HG02642 (cell line): Measurements from ENCODE around the gene EIF4E1B.

Source experiments
- ATAC-seq: cut with Tn5 transposase; IDR thresholded peaks from one replicate; pipeline ENCODE4 v1.9.1; 2021; ENCODE audit warnings: mild to moderate bottlenecking; ENCODE audit not compliant: unreplicated experiment, poor library complexity

The EIF4E1B gene

DNA sequence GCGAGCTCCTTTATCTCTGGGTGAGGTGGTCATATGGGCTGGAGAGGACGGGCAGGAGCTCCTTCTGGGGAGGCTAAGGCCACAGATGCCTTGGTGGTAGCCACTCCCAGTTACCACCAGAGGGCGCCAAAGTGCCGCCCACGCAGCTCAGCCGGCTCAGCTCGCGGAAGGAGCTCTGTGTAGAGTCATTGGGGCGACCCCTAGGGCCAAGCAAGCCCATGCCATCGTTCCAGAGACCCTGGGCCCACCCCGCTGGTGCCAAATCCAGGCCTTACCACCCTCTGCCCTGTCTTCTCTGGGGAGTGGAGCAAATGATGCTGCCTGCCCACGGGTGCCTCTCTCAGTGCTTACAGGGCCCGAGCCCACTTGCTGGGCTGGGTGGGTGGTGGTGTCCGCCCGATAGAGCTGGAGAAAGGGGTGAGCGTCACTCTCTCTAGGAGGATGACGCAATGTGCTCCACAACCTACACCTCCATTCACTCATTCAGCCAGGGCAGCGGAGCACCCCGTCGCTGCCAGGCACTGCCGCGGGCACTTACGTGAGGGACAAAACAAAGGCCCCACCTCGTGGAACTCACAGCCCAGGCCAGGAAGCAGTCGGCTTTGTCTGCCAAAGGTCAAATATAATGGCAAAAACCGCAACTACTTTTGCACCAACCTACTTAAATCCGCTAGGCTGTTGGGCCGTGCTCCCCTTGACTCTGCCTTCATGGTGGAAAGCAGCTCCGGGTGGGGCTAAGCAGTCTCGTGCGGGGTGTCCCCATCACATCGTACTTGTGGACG, 30.6 kb downstream of the EIF4E1B start:
- peak; percentile 71 for ATAC-seq

DNA sequence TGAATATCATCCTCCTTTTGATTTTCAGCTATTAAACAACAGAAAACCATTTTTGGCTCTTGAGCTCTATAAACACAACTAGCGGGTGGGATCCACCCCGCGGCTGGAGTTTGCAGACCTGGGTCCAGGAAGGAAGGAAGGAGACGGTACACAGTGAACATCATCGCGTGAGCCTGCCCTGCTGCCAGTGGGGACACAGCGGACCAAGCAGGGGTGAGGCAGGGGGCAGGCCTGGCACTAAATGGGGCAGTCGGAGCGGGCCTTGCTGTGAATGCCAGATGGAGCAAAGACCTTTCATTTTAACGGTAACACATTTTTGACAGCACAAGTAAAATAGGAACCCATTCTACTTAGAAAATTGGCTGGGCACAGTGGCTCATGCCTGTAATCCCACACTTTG, 31.2 kb downstream of the EIF4E1B start:
- ATAC-seq, result no peak

DNA sequence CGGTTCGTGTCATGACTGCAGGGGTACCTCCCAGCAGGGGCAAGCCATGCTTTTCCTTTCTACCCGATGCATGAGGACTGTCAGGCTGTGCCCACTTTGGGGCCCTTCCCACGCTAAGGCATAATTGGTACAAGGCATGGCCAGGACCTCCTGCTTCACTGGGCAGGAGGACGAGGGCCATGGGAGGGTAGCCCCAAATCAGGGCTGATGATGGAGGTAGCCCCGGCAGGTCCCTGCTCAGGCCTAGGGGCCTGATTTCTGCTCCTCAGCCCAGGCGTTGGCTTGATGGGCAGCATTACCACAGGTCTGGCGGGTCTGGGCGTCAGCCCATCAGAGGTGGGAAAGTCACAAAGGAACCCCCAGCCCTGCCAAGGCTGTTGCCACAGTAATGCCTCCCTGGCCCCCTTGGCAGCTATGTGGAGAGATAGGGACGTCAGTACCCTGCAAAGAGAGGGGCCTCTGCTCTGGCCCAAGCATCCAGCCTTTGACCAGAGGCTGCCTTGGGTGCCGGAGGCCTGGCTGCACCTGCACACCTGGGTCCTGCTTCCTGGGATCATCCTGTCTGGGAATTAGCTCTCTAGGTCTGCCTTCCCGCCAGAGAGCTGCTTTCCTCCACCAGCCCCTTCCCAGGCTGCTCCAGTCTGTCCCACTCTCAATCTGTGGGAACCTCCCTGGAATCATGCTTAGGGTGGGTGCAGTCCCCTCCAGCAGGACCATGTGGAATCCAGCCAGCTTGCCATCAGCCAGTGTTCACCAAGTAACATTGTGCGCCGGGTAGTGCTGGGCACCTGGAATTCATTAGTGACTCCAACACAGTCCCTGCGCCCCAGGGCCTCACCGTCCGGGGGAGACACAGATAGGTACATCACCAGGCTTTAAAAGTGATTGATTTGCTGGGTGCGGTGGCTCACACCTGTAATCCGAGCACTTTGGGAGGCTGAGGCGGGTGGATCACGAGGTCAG, 32.2 kb downstream of the EIF4E1B start:
- ATAC-seq, result no peak

DNA sequence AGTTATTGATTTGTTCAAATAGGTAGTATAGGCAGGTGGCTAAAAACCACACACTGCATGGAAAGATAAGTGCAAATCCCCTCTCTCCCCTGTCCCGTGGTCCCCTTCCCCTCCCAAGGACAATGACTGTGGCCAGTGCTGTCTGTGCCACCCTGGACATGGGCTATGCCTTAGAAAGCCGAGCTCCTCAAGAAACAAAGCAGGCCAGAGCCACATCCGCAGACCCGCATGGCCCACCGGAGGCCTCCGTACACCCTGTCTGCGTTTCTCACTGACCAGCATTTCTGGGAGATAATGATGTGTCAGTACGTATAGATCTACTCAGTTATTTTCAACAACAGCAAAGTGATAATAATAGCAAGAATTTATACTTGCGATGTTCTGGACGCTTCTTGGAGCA, 33.1 kb downstream of the EIF4E1B start:
- ATAC-seq, result no peak

DNA sequence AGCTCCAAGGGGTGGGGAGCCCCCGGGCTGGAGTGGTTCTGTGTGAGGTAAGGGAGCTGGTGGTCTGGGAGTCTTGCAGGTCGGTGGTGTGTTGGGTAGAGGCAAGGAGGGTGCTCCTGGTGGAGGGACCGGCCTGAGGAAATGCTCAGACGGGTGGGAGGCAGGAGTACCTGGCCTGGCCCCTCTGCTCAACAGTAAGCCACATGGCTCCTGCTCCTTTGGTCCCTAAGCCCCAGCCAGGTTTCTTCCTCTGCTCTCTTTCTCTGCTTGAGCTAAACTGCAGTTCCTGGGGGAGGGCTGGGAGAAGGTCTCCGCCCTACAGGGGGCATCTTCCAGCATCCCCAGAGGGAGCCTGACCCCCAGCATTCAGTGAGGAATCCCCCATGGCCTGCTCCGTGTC, 34.0 kb downstream of the EIF4E1B start:
- no peak for ATAC-seq

DNA sequence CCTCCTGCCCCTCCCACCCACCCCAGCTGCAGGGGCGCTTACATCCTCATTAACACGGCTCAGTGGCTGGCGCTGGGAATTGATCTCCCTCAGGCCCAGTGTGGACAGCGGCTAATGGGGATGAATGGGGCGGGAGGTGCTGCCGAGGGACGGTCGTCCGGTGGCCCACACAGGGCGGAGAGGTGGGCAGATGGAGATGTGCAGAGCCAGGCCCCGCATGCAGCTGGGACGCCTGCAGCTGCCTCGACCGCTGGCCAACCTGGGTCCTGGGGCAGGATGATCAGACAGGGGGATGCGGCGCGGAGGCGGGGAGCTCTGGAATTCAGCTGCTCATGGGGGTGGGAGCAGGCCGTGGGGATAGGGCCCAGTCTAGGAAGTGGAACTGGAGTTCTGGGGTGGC, 34.4 kb downstream of the EIF4E1B start:
- no peak for ATAC-seq

DNA sequence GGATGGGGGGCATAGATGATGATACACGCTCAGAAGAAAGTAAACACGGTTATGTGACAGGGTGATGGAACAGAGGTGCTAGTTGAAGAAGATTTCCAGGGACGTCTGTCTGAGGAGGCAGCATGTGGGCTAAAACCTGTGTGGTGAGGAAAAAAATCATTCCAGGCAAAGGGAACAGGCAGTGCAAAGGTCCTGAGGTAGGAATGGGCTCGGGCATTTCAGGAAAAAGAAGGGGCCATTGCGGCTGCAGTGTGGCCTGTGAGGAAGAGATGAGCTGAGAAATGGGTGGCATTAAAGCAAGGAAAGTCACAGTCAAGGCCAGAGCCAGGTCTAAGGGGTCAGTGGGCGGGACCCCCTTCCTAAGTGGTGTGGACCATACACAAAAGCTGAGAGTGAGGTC, 35.0 kb downstream of the EIF4E1B start:
- ATAC-seq, result no peak

DNA sequence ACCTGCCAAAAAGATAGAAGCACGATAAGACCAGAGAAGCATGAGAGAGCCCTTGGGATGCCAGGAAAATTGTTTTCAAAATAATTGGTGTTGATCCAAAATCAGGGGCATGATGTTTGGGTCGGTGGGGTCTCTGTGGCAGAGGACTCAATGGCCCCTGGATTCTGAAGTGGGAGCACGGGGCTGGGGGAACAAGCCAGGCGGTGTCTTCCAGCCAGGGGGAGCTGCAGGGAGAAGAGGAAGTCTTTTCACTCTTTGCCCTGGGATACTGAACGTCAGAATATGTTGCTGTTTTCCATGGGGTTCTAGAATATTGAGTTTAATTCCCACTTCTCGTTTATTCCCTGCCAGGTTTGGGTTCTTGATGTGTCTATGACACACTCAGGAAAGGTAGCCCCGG, 37.2 kb downstream of the EIF4E1B start:
- ATAC-seq, result no peak

DNA sequence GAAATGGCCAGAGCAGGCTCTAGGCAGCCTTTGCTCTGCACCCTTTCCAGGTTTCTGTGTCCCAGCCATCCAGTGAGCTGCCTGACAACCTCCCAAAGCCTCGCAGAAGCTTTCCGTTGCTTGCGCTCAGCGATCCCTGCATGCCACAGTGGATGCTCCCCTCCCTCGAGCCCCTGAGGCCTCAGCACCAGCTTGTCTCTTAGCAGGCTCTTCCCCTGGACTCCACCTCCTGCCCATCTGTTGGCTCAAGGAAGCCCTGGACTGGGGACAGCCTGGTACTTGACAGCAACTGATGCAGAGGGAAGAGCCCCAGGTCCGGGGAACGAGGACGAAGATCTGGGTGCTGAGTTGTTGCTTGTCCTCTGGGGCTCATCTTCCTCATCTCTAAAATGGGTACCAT, 40.0 kb downstream of the EIF4E1B start:
- ATAC-seq, result no peak

DNA sequence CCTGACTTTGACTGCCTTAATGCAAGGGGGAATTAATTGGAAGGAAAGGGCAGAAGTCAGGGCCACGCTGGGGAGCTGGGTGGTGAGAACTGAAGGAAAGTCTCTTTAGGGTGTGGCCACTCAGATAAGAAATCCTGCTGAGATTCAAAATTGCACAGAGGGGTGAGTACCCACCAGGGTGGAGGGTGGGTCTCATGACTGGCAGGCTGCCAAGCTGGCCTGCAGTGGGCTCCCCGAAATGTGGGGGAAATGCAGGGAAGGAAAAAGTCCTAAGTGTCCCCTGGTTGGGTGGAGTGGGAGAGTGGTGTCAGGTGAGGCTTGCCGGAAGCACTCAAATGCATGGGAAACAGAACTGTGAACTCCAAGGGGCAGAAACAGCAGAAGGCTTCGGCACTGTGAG, 40.9 kb downstream of the EIF4E1B start:
- ATAC-seq, result no peak

DNA sequence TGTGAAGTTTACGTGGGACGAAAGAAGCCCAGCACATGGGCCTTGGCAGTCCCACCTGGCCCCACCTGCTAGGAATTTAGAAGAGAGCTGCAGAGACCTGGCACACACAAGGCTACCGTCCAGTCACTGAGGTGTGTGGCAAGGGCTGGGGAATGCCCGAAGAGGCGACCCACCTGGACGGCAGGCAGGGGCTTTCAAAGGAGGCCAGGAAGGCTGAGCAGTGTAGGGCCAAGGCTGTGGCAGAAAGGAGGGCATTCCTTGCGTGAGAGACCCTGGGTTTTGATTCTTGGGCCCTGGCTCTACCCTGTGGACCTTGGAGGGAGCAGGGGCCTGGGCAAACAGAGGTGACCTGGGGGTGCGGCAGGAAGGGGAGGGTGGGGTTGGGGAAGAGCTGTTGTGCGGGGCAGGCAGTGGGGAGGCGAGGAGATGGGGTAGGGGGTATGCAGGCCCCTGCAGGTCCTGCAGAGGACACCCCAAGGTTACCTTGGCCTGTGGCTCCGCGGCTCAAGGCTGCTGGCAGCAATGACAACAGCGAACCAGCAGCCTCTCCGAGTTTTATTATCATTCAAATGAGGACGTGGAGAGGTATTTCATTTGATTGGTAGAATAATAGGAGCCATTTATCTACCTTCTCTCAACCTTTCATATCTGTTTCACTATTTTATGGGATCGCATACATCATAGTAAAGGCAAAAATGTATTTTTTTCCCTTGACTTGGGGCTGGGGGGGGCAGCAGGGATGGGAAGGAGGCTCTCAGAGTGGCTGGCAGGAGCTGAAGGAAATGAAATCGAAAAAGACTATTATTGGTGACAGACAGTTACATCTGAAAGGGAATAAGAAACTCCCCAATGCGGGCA, 41.6 kb downstream of the EIF4E1B start:
- no peak for ATAC-seq

DNA sequence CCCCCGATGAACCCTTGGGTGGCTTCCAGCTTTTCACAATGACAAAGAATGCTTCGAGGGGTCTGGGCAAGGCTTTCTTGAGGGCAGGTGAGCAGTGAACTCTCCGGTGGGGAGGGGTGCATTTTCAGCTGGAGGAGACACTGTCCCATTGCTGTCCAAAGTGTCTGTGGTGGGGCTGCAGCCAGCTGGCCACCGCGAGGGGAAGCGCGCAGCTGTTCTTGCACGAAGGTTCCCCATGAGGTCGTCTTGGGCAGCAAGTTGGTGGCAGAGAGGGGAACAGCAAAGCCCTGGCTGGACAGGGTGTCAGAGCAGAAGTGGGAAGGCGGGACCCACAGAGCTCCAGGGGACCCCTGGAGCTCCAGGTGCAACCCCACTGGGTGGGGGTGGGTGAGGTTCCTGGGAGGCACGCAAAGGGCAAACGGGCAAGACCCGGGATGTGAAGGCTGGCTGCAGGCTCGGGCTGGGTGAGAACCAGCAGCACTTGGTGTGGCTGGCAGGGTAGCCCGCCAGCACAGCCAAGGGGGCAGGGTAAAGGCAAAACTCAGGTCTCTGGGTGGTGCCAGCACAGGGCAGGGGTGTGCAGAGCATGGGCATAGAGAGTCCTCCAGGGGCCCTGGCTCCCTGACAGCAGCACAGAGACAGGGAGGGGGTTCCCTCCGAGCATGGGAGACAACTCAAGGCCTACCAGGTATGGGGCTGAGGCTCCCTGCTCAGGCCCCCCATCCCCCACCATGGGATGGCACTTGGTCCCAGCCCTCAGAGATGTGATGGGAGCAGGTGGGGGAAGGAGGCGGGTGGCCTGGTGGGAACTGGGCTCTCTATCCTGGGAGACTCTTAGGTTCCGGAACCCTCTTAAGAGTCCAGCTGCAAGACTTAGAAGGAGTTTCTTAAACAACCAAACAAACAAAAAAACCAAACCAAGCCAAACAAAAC, 43.4 kb downstream of the EIF4E1B start:
- ATAC-seq, result no peak

DNA sequence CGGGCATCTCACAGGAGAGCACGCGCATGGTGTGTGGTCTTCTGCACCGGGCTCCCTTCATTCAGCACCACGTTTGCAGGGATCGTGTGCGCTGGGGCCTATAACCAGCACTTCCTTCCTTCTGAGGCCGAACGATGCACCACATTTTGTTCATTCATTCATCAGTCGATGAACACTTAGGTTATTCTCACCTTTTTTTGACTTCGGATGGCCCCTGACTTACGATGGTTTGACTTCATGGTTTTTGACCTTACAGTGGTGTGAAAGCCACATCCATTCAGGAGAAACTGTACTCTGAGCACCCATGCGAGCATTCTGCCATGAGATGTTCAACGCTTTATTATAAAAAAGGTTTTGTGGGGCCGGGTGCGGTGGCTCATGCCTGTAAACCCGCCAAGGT, 44.3 kb downstream of the EIF4E1B start:
- ATAC-seq, result no peak

DNA sequence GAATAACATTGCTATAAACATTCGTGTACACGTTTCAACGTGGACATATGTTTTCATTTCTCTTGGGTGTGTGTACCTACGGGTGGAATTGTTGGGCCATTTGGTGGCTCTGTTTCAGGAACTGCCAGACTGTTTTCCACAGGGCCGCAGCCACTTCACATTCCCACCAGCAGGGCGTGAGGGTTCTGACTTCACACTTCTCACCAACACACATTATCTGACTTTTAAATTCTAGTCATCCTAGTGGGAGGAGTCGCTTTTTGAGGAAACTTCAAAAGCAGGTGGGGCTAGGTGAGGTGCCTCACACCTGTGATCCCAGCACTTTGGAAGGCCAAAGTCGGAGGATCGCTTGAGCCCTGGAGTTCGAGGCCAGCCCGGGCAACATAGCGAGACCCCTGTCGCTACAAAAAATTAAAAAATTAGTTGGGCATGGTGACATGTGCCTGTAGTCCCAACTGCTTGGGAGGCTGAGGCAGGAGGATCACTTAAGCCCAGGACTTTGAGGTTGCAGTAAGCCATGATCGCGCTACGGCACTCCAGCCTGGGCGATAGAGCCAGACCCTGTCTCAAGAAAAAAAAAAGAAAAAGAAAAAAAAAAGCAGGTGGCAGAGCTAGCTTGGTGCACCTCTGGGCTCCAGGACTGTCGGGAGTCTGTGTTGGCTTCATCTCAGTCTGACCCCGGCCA, 45.3 kb downstream of the EIF4E1B start:
- ATAC-seq, result no peak

DNA sequence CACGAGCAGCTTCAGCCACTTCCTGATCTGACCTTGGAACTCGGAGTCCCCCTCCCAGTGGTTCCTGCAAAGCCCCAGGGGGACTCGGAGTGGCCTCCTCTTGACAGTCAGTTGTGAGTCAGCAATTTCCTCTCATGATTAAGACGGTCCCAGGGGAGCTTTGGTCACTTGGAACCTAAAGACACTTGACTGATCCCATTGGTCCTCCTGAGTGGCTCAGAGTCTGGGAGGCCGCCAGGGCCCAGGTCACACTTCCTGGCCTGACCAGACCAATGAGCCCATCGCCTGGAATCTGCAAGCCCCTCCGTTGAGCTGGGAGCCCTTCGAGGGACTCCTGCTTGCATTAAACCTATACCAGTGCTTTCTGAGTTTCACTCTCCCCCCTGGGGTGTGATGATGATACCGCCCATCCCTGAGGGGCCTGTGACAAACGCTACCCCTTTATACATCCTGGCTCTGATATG, 45.9 kb downstream of the EIF4E1B start:
- ATAC-seq, result peak; percentile 58

DNA sequence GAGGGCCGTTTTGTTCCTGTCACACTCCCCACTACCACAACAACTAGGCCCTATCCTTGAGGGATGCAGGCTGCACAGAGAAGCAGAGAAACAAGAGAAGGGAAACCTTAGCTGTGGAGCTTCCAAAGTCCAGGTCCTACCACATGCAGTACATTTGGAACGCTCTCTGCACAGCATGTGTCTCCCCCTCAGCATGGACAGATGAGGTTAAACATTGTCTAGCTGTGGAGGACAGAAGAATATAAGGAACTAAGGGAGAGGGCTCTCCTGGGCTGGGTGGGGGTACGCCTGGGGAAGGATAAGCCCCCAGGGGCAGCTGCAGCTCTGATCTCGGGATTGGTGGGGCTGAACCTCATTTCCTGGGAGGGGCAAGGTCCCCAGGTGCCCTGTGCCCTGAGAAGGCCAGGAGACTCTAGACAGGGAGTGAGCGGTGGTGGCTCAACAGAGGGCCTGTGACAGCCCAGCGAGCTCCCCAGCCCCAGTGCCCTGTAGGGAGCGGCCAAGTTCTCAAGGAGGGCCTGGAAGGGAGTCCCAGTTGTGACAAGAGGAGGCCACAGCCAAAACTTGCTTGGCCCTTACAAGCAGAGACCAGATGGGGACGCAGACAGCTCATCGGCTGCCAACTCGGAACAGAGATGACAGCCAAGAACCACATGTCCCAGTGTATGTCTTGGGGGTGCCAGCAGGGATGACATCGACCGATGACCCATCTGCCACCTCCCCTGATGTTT, 46.9 kb downstream of the EIF4E1B start:
- no peak for ATAC-seq

DNA sequence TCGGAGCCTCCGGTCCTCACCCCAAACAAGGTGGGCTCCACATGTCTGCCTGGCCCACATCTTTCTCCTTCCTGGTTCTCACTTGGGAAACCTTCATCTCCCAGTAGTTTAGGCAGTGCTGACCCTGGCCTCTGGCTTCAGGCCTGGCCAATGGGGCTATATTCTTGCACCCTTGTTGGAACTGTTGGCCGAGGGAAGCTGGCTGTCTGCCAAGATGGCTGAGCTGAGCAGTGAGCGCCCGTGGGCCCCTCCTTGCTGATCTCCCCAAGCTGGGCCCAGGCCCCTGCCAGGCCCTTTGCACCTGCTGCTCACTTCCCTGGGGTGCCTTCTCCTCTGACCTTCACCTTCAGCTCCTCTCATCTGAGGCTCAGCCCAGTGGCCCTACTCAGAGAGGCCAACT, 48.1 kb downstream of the EIF4E1B start:
- ATAC-seq, result no peak
